ENCODE results near the gene IKZF1. TPM values are rescaled to one million over a fixed set of nuclear protein-coding genes. Genes with fewer than 3 reads are reported as not detected.

Gene IKZF1
- total RNA-seq, 3 donors from 2014 or later, result 14.2 to 21.4 (median 21.3) TPM

DNA sequence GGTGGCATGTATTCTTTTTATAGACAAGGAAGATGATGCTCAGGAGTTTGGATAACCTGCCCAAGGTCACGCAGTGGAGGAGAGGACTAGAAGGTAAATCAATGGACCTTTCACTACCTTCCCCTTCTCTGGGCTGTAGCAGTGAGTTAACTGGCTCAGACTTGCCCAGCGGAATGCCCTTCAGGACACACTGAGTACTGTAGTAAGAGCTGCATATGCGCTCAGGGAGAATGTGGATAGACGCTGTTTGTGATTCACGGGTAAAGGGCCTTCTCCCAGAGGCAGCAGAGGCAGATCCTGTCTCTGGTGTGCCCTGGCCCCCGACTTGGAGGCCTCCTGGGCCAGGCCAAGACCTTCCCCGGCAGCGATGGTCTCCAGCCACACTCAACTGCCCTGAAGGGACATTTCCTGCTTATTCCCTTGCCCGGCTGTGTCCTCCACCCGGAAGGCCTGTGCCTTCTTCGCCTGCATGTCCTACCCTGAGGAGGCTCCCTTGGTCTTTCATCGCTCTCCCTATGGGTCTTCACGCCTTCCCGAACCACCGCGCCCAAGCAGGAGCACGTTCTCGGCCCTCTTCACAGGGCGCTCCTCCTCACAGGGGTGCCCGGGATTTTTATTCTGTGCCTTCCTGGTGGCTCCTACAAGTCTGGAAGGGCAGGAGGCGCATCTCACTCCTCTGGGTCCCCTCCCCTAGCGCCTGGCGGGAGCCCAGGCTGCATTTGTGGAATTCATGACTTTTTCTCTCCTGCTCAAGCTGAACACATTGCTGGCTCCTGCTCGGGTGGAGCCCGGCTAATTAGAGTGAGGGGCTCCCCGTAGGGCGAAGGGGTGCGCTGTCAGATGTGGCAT lies 1.8 kb upstream of the IKZF1 start:
- Histone ChIP-seq H3K27me3 (peaks cover 0 to 24% of the 10 kb centered on the region in 2 donors), H3K9me3 (no peaks in the 10 kb centered on the region), H3K36me3 (no peaks in the 10 kb centered on the region), H3K4me1 (no peaks in the 10 kb centered on the region), H3K4me3 (no peak overlapping the region), H3K27ac (no peak overlapping the region)
- TF ChIP-seq, protein P1, sequence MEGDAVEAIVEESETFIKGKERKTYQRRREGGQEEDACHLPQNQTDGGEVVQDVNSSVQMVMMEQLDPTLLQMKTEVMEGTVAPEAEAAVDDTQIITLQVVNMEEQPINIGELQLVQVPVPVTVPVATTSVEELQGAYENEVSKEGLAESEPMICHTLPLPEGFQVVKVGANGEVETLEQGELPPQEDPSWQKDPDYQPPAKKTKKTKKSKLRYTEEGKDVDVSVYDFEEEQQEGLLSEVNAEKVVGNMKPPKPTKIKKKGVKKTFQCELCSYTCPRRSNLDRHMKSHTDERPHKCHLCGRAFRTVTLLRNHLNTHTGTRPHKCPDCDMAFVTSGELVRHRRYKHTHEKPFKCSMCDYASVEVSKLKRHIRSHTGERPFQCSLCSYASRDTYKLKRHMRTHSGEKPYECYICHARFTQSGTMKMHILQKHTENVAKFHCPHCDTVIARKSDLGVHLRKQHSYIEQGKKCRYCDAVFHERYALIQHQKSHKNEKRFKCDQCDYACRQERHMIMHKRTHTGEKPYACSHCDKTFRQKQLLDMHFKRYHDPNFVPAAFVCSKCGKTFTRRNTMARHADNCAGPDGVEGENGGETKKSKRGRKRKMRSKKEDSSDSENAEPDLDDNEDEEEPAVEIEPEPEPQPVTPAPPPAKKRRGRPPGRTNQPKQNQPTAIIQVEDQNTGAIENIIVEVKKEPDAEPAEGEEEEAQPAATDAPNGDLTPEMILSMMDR (IDR thresholded peaks at IDR 0.05), result no peak
- no peak for TF ChIP-seq POLR2A (IDR thresholded peaks at IDR 0.05)
- TF ChIP-seq POLR2AphosphoS5 (IDR thresholded peaks at IDR 0.05), result no peak
- intact Hi-C loops (cut with DNase I; ENCODE audit: low total_unique reads), result no loop called here
- no peak for DNase-seq (ENCODE audit: low spot score in 2 of 2)

DNA sequence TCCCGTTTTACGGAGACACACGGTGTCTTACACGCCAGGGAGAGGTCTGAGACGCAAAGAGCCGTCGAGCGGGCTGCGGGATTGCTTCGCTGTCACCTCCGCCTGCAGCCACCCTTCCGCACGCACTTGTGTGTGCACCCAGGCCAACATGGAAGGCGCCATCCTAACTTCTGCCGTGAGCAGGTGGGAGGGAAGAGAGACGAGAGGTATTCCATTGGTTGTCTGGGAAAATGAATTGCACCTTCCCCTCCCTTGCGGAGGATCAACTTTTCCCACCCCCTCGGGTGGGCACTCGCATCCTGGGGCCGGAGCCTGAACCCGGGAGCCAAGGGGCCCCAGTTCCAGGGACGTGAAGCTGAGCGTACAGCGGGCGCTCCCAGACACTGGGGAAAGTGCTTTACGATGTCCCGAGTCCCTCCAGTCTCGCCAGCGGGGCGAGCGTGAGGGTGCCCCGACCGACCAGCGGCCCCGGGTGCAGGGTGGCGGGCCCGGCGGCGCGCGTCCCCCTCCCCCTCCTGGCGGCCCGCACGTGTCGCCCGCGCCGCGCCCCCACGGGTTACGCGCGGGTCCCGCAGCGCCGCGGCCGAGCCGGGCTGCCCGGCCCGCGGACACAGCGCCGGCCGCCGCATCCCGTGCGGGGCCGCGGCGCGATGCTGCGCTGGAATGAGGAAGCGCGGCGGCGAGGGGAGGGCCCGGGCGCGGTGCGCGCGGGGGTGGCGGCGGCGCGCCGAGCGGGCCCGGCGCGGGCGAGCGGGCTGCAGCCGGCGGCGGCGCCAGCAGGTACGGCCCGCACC lies 984 bp upstream of the IKZF1 start:
- Histone ChIP-seq H3K27ac (no peak overlapping the region), H3K36me3 (no peaks in the 10 kb centered on the region), H3K4me3 (peak overlapping the region; percentile 47 to 70 (median 54)), H3K9me3 (no peaks in the 10 kb centered on the region), H3K27me3 (peaks cover 0 to 24% of the 10 kb centered on the region in 2 donors), H3K4me1 (no peaks in the 10 kb centered on the region)
- intact Hi-C loops (cut with DNase I; ENCODE audit: low total_unique reads), result no loop called here
- TF ChIP-seq POLR2AphosphoS5 (IDR thresholded peaks at IDR 0.05) (no peak), POLR2A (IDR thresholded peaks at IDR 0.05) (no peak)
- TF ChIP-seq, protein P1 (IDR thresholded peaks at IDR 0.05), result no peak
- DNase-seq (ENCODE audit: low spot score in 2 of 2), result no peak

DNA sequence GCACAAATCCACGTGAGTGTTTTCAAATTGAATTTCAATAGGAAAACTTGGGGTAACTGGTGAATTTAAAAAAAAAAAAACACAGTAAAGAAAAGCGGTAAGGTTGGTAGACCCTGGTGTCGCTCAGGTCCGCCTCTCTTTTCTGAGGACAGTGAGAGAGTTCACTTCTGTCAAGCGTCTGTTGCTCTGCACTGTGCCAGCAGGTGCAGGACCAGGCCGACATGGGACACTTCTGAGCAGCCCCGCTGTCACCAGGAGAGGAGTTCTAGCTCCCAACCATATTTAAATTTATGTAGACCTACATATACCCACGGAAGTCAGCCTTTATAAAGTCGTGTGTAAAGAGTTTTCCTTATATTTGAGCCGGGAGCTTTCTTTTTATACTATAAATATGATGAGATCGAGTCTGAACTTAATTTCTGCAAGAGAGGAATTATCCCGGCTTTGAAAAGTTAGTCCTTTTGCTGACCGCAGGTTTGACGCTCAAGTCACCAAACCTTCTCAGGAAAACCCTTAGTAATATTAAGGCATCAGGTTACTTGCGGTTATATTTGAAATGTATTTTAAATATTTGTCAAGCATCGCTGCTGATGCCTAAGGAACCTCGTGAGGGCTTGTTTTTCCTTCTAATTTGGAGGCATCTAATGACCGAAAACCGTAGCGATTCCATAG lies 531 bp downstream of the IKZF1 start:
- peak overlapping the region; percentile 47 to 70 (median 54) for H3K4me3 ChIP-seq
- H3K27ac ChIP-seq, result peak overlapping the region in 1 of 2 donors; percentile 39
- peaks cover 0 to 28% of the 10 kb centered on the region in 2 donors for H3K27me3 ChIP-seq
- H3K36me3 ChIP-seq, result no peaks in the 10 kb centered on the region
- no peaks in the 10 kb centered on the region for H3K9me3 ChIP-seq
- no peak for DNase-seq (ENCODE audit: low spot score in 2 of 2)
- TF ChIP-seq POLR2A (IDR thresholded peaks at IDR 0.05), result no peak
- no peak for TF ChIP-seq POLR2AphosphoS5 (IDR thresholded peaks at IDR 0.05)
- TF ChIP-seq, protein P1 (IDR thresholded peaks at IDR 0.05), result no peak
- intact Hi-C loops (cut with DNase I; ENCODE audit: low total_unique reads), result no loop called here
- H3K4me1 ChIP-seq, result no peaks in the 10 kb centered on the region

DNA sequence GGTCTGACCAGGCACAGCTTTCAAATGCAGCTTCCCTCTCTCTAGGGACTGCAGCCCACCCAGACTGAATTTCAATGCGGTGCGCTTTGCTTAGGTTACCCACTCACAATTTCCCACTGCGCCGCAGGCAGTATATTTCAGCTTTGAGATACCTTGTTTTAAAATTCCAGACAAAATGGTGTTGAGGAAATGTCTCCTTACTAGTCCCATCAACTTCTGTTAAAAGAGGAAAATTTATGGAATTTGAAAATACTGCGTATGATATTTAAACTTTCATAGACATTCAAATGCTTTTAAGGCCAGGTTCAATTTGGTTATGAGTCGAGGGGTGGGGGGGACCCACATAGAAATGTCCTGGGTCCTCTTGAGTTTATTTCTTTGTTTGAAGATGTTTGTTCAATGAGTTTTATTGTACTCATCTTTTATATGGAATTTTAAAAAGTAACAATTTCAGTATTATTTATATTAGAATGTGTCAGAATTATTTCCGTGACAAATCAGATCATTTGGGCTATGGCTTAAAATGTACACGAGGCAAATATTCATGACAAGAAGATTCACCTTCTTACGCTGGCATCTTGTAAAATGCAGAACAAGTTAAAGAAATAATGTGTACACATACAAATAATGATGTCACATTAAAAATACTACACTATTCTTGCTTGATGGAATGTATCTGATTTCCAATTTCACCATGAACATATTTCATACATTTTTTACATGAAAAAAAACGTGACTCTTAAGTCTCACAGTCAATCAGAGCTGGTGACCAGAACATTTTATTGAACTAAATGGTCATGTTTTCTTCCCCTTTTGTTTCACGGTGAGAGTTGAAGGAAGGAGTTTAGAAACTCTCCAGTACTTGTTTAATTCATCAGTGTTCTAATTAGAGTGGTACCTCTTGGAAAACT lies 1.3 kb downstream of the IKZF1 start:
- peak overlapping the region in 1 of 2 donors; percentile 39 for H3K27ac ChIP-seq
- H3K4me1 ChIP-seq, result no peaks in the 10 kb centered on the region
- peaks cover 0 to 28% of the 10 kb centered on the region in 2 donors for H3K27me3 ChIP-seq
- intact Hi-C loops (cut with DNase I; ENCODE audit: low total_unique reads), result no loop called here
- H3K4me3 ChIP-seq, result peak overlapping the region; percentile 47 to 70 (median 54)
- H3K9me3 ChIP-seq, result no peaks in the 10 kb centered on the region
- TF ChIP-seq POLR2A (IDR thresholded peaks at IDR 0.05) (no peak), POLR2AphosphoS5 (IDR thresholded peaks at IDR 0.05) (no peak)
- TF ChIP-seq, protein P1 (IDR thresholded peaks at IDR 0.05), result no peak
- no peak for DNase-seq (ENCODE audit: low spot score in 2 of 2)
- no peaks in the 10 kb centered on the region for H3K36me3 ChIP-seq
